A549 (cell line): ENCODE data around the gene ATP5ME. TPM values are rescaled to one million over a fixed set of nuclear protein-coding genes. Genes with fewer than 3 reads are reported as not detected.

Experiments
- ATAC-seq, 2 experiments: fragments of 200-7000 bp in 1 of 2; fragments of >200 bp in 1 of 2; cut with Nextera tagmentation in 1 of 2; cut with Tn5 transposase in 1 of 2; 3 replicates each; pipeline versions ENCODE4 v1.8.0 to v1.9.1; 2018 to 2020; ENCODE audit warnings: mild to moderate bottlenecking in 1 of 2, moderate library complexity in 1 of 2
- CTCF ChIA-PET: fragments of 300-600 bp; sonication (Branson Sonifier 250); formaldehyde crosslinking; extraction: SDS; loops from one replicate; lab custom pipeline; 2021; ENCODE audit warnings: antibody characterized with exemption, inconsistent platforms; lab: Yijun Ruan, JAX
- POLR2A ChIA-PET: fragments of 350-600 bp; formaldehyde crosslinking; extraction: SDS; loops from one replicate; lab custom pipeline; 2021; ENCODE audit warnings: antibody characterized with exemption, inconsistent platforms; lab: Yijun Ruan, JAX
- DNase-seq, 2 experiments: peaks; one replicate each; pipeline versions ENCODE4 v3.0.0 to v3.0.0-alpha.2; 2011 to 2016; ENCODE audit warnings: low read depth in 1 of 2, low spot score in 1 of 2
- FAIRE-seq: peaks from 2 replicates; lab custom pipeline; 2011; peaks lifted over from hg19 to GRCh38; lab: Jason Lieb, UNC
- H3K27ac ChIP-seq, 2 experiments: fragments of >200 bp; sonication (Bioruptor Twin); formaldehyde crosslinking; 3 replicates each; pipeline ENCODE4 v1.5.1; 2016 to 2017
- H3K4me1 ChIP-seq: fragments of >200 bp; sonication (Bioruptor Twin); formaldehyde crosslinking; 3 replicates; pipeline ENCODE4 v1.6.1; 2016
- H3K4me2 ChIP-seq: fragments of >200 bp; sonication (Bioruptor Twin); formaldehyde crosslinking; 3 replicates; pipeline ENCODE4 v1.6.1; 2016
- H3K4me3 ChIP-seq: fragments of >200 bp; sonication (Bioruptor Twin); formaldehyde crosslinking; 3 replicates; pipeline ENCODE4 v1.5.1; 2016
- H3K9me3 ChIP-seq: fragments of >200 bp; sonication (Bioruptor Twin); formaldehyde crosslinking; 3 replicates; pipeline ENCODE4 v1.6.1; 2016
- CHD4 ChIP-seq: fragments of 200-600 bp; sonication (generic); IDR thresholded peaks from 2 replicates; pipeline ENCODE4 v1.6.1; 2016; ENCODE audit warnings: antibody characterized with exemption, mild to moderate bottlenecking, borderline replicate concordance
- EHF ChIP-seq: fragments of 250-450 bp; sonication (Bioruptor Pico); IDR thresholded peaks from 2 replicates; pipeline ENCODE4 v1.5.0; 2020; ENCODE audit warnings: mild to moderate bottlenecking
- EP300 ChIP-seq, 2 experiments: fragments of >200 bp; sonication (Bioruptor Twin); formaldehyde crosslinking; IDR thresholded peaks; 2 replicates in 1 of 2; 3 replicates in 1 of 2; pipeline ENCODE4 v1.6.1; 2016 to 2017
- FOSB ChIP-seq: fragments of 250-450 bp; sonication (Bioruptor Pico); IDR thresholded peaks from 2 replicates; pipeline ENCODE4 v1.5.0; 2020; ENCODE audit warnings: mild to moderate bottlenecking, moderate library complexity
- FOSL2 ChIP-seq, 2 experiments: fragments of 450-650 bp in 1 of 2; fragments of >200 bp in 1 of 2; sonication (Bioruptor Twin) in 1 of 2; formaldehyde crosslinking; IDR thresholded peaks; 2 replicates each; pipeline versions ENCODE4 v1.5.0 to v1.6.1; 2016 to 2020; ENCODE audit warnings: mild to moderate bottlenecking in 1 of 2, moderate library complexity in 1 of 2
- GATA3 ChIP-seq: IDR thresholded peaks from 2 replicates; pipeline ENCODE4 v1.6.1; 2012; ENCODE audit warnings: borderline replicate concordance
- HEYL ChIP-seq: fragments of 250-450 bp; sonication (Bioruptor Pico); IDR thresholded peaks from 2 replicates; pipeline ENCODE4 v1.8.0; 2021; ENCODE audit warnings: mild to moderate bottlenecking, moderate library complexity
- NPAS2 ChIP-seq: fragments of 250-450 bp; sonication (Bioruptor Pico); IDR thresholded peaks from 2 replicates; pipeline ENCODE4 v1.8.0; 2022; ENCODE audit warnings: mild to moderate bottlenecking, moderate library complexity, borderline replicate concordance
- RAD21 ChIP-seq, 2 experiments: fragments of >200 bp in 1 of 2; sonication (Bioruptor Twin) in 1 of 2; formaldehyde crosslinking in 1 of 2; IDR thresholded peaks in 1 of 2; conservative IDR thresholded peaks in 1 of 2; 2 replicates in 1 of 2; 3 replicates in 1 of 2; pipeline ENCODE4 v1.6.1; 2012 to 2018; ENCODE audit warnings: inconsistent platforms in 1 of 2
- RNF2 ChIP-seq: fragments of 200-600 bp; sonication (generic); IDR thresholded peaks from 2 replicates; pipeline ENCODE4 v1.6.1; 2016; ENCODE audit warnings: low read depth, mild to moderate bottlenecking, antibody characterized with exemption, moderate library complexity, borderline replicate concordance
- TFCP2L1 ChIP-seq: fragments of 250-450 bp; sonication (Bioruptor Pico); IDR thresholded peaks from 2 replicates; pipeline ENCODE4 v1.5.0; 2021; ENCODE audit warnings: mild to moderate bottlenecking
- ZFP36 ChIP-seq: fragments of 450-650 bp; IDR thresholded peaks from 2 replicates; pipeline ENCODE4 v1.6.1; 2014; ENCODE audit warnings: borderline replicate concordance; ENCODE audit not compliant: partially characterized antibody
- WGBS: methylation state at CpG from one replicate; pipeline ENCODE4 v1.1.6; 2017; ENCODE audit errors: missing lambda C conversion rate; 5-methylcytosine and 5-hydroxymethylcytosine counted together
- polyA plus RNA-seq, 4 experiments: library from polyadenylated mRNA; depleted of rRNA in 3 of 4; stranded (reverse); fragments of >200 nt; fragmentation: RNase III in 1 of 4; extraction: RNeasy Plus Mini Kit Qiagen cat#74134 plus additional on column Dnase treatment in 1 of 4; gene quantifications; 2 replicates in 3 of 4; 3 replicates in 1 of 4; pipeline ENCODE4 v1.2.3, GENCODE V29; 2011 to 2017
- TF ChIP-seq, protein P1 (sequence below): IDR thresholded peaks from 2 replicates; pipeline ENCODE4 v1.6.1; 2012
- TF ChIP-seq, protein P2 (sequence below): IDR thresholded peaks from 2 replicates; pipeline ENCODE4 v1.6.1; 2012; ENCODE audit warnings: low read depth, borderline replicate concordance
- TF ChIP-seq, protein P3 (sequence below): fragments of >200 bp; sonication (Bioruptor Twin); formaldehyde crosslinking; IDR thresholded peaks from 3 replicates; pipeline ENCODE4 v1.6.1; 2016
- TF ChIP-seq, protein P4 (sequence below): fragments of 150-350 bp; IDR thresholded peaks from 2 replicates; pipeline ENCODE4 v1.6.1; 2014; ENCODE audit warnings: low read depth, mild to moderate bottlenecking, low read length

Gene ATP5ME
- polyA plus RNA-seq, 2 of the 4 experiments (the other 2 are of a cell fraction) = 198 to 659 TPM

DNA sequence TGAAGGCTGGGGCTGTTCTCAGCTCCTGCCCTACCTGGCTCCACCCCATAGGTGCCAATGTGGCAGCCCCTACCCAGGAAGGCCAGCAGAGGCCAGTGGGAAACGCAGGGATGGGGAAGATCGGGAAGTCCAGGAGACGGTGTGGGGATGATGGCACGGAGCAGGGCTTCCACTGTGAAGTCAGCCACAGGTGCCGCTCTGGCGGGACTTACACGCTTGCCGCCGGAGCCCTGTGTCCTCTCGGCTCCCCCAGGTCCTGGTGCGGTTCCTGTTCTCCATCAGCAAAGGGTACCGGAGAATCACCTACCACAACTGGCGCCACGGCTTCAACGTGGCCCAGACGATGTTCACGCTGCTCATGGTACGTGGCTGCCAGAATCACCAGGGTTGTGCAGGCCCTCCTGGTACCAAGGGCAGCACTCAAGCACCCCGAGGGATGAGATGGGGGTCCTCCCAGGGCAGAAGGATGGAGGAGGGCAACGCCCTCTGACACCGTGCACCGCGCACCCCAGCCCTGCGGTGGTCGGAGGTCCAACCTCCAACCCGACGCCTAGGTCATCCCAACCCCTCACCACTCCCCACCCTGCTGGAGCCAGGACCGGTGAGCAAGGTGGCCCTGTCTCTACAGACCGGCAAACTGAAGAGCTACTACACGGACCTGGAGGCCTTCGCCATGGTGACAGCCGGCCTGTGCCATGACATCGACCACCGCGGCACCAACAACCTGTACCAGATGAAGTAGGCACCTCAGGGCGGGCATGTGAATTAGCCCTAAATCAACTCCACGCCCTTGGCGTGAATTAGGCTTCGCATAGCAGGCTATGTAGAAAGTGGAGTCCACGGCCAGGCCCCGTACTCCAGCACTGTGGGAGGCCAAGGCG, 12.0 kb downstream of the ATP5ME start:
- no peak overlapping the region for H3K4me3 ChIP-seq
- 73% methylated on average over 27 of the region's 42 CpGs for WGBS
- ATAC-seq = no peak
- CTCF ChIA-PET = no interaction called here
- no peak for DNase-seq
- TF ChIP-seq, protein P1, sequence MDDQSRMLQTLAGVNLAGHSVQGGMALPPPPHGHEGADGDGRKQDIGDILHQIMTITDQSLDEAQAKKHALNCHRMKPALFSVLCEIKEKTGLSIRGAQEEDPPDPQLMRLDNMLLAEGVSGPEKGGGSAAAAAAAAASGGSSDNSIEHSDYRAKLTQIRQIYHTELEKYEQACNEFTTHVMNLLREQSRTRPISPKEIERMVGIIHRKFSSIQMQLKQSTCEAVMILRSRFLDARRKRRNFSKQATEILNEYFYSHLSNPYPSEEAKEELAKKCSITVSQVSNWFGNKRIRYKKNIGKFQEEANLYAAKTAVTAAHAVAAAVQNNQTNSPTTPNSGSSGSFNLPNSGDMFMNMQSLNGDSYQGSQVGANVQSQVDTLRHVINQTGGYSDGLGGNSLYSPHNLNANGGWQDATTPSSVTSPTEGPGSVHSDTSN = no peak
- TF ChIP-seq EHF (CRISPR knock-in tag) (no peak), FOSB (CRISPR knock-in tag) (no peak), RNF2 (no peak), RAD21 (conservative IDR thresholded peaks at IDR 0.05 in 1 of 2, IDR thresholded peaks at IDR 0.05 in 1 of 2) (no peak), NPAS2 (CRISPR knock-in tag) (no peak), HEYL (CRISPR knock-in tag) (no peak), FOSL2 (IDR thresholded peaks at IDR 0.05) (no peak), FOSL2 (CRISPR knock-in tag; IDR thresholded peaks at IDR 0.05) (no peak), TFCP2L1 (CRISPR knock-in tag) (no peak), CHD4 (no peak), ZFP36 (no peak), GATA3 (no peak)
- TF ChIP-seq, protein P2, sequence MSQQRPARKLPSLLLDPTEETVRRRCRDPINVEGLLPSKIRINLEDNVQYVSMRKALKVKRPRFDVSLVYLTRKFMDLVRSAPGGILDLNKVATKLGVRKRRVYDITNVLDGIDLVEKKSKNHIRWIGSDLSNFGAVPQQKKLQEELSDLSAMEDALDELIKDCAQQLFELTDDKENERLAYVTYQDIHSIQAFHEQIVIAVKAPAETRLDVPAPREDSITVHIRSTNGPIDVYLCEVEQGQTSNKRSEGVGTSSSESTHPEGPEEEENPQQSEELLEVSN = no peak
- no peak overlapping the region for H3K4me2 ChIP-seq
- no peak overlapping the region for H3K27ac ChIP-seq
- H3K9me3 ChIP-seq = no peaks in the 10 kb centered on the region; the same call in 2 of the 3 replicates
- H3K4me1 ChIP-seq = no peaks in the 10 kb centered on the region
- FAIRE-seq = no peak
- POLR2A ChIA-PET = no interaction called here

DNA sequence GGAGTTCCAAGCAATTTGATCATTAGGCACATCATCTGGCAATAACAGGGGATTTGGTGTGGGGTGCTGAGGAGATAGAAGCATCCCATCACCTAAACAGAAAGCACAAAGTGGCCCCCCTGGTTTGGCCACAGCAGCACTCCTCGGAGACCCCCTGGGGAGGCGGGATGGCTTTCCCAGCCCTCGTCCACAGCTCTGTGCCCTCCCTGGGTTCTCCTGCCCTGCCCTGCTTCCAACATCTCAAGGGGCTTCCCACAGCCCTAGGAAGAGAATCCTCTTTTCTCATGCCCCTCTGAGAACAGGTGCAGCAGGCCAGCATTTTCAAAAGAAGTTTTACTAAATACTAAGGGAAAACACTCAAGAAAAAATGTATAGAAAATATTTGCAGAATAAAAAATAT, 12.8 kb downstream of the ATP5ME start:
- TF ChIP-seq, protein P3, sequence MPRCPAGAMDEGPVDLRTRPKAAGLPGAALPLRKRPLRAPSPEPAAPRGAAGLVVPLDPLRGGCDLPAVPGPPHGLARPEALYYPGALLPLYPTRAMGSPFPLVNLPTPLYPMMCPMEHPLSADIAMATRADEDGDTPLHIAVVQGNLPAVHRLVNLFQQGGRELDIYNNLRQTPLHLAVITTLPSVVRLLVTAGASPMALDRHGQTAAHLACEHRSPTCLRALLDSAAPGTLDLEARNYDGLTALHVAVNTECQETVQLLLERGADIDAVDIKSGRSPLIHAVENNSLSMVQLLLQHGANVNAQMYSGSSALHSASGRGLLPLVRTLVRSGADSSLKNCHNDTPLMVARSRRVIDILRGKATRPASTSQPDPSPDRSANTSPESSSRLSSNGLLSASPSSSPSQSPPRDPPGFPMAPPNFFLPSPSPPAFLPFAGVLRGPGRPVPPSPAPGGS = no peak
- TF ChIP-seq, protein P4, sequence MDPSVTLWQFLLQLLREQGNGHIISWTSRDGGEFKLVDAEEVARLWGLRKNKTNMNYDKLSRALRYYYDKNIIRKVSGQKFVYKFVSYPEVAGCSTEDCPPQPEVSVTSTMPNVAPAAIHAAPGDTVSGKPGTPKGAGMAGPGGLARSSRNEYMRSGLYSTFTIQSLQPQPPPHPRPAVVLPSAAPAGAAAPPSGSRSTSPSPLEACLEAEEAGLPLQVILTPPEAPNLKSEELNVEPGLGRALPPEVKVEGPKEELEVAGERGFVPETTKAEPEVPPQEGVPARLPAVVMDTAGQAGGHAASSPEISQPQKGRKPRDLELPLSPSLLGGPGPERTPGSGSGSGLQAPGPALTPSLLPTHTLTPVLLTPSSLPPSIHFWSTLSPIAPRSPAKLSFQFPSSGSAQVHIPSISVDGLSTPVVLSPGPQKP = no peak
- no peaks in the 10 kb centered on the region for H3K4me1 ChIP-seq
- H3K4me3 ChIP-seq = no peak overlapping the region
- no peak overlapping the region for H3K4me2 ChIP-seq
- ChIA-PET POLR2A (no interaction called here), CTCF (no interaction called here)
- FAIRE-seq (no peak), DNase-seq (no peak), ATAC-seq (no peak)
- WGBS = 7% methylated on average over 3 of the region's 3 CpGs
- no peak overlapping the region for H3K27ac ChIP-seq
- no peaks in the 10 kb centered on the region; the same call in 2 of the 3 replicates for H3K9me3 ChIP-seq

DNA sequence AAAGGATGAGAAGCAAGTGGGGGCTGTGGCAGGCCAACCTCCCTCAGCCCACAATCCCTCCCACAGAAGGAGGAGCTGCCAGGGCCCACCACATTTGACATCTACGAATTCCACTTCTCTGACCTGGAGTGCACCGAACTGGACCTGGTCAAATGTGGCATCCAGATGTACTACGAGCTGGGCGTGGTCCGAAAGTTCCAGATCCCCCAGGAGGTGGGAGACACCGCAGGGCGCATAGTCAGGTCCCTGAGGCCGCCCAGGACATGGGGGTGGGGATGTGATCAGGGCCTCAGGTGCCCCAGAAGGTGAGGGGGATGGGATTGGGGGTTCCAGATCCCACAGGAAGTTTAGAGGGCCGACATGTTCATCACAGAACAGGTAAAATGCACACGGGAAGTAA, 13.7 kb downstream of the ATP5ME start:
- no peak for TF ChIP-seq GATA3
- no peak for TF ChIP-seq EP300 (IDR thresholded peaks at IDR 0.05)
- H3K4me2 ChIP-seq = no peak overlapping the region
- ChIA-PET POLR2A (no interaction called here), CTCF (no interaction called here)
- H3K27ac ChIP-seq = no peak overlapping the region
- no peak for ATAC-seq
- no peak for DNase-seq
- H3K4me1 ChIP-seq = no peaks in the 10 kb centered on the region
- H3K9me3 ChIP-seq = no peaks in the 10 kb centered on the region; the same call in 2 of the 3 replicates
- H3K4me3 ChIP-seq = no peak overlapping the region
- 23% methylated on average over 3 of the region's 10 CpGs for WGBS
- no peak for FAIRE-seq
